IPS-18a (cell line): ENCODE measurements around the gene DCLK2.

Experiments
- H3K27ac ChIP-seq: one replicate; pipeline ENCODE4 v1.5.1; 2013; ENCODE audit warnings: low read length
- H3K27me3 ChIP-seq: one replicate; pipeline ENCODE4 v1.6.1; 2013; ENCODE audit warnings: mild to moderate bottlenecking, low read length; ENCODE audit not compliant: control insufficient read depth, insufficient read depth
- H3K36me3 ChIP-seq: one replicate; pipeline ENCODE4 v1.6.1; 2013; ENCODE audit warnings: low read depth, low read length; ENCODE audit not compliant: control insufficient read depth
- H3K4me1 ChIP-seq: one replicate; pipeline ENCODE4 v1.6.1; 2013; ENCODE audit warnings: low read depth, low read length; ENCODE audit not compliant: control insufficient read depth
- H3K4me3 ChIP-seq: one replicate; pipeline ENCODE4 v1.5.1; 2013; ENCODE audit warnings: low read length
- H3K9ac ChIP-seq: one replicate; pipeline ENCODE4 v1.6.1; 2013; ENCODE audit warnings: mild to moderate bottlenecking, low read length, moderate library complexity
- H3K9me3 ChIP-seq: one replicate; pipeline ENCODE4 v1.6.1; 2013; ENCODE audit warnings: low read depth, low read length; ENCODE audit not compliant: control insufficient read depth

The DCLK2 gene

GRCh38 chr4:150078041-150078578 lies at the start of gene DCLK2:
TSS of gene DCLK2 (plus strand) at chr4:150078445. CDS start at chr4:150079028, 583 bp downstream.
- Histone ChIP-seq H3K4me1 (peaks cover 10% of the 10 kb centered on the region), H3K9ac (no peak within 1 kb of the TSS), H3K27ac (no peak within 1 kb of the TSS), H3K36me3 (no peaks in the 10 kb centered on the region), H3K4me3 (peak within 1 kb of the TSS; percentile 57), H3K9me3 (no peaks in the 10 kb centered on the region), H3K27me3 (peaks cover 47% of the 10 kb centered on the region)

DNA sequence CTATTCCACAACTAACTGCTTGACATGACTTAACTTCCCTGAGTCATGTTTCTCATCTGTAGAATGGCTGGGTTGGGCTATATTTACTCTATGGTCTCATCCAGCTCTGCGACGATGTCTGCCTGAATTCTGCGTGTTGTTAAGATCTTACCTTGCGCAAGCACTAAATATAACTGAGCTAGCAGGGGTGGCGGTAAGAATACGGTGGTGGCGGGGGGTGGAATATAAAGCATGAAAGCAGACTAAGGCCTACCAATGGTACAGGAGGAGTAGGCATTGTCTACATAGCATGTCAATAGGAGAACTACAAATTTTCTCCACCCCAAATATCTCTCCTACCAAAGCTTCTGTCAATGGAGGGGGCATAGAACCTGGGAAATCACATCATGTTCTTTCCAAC lies 45.7 kb upstream of the DCLK2 start:
- Histone ChIP-seq H3K9me3 (no peaks in the 10 kb centered on the region), H3K27ac (no peak overlapping the region), H3K36me3 (no peaks in the 10 kb centered on the region), H3K9ac (no peak overlapping the region), H3K27me3 (no peaks in the 10 kb centered on the region), H3K4me3 (no peak overlapping the region), H3K4me1 (peaks cover 7% of the 10 kb centered on the region)

DNA sequence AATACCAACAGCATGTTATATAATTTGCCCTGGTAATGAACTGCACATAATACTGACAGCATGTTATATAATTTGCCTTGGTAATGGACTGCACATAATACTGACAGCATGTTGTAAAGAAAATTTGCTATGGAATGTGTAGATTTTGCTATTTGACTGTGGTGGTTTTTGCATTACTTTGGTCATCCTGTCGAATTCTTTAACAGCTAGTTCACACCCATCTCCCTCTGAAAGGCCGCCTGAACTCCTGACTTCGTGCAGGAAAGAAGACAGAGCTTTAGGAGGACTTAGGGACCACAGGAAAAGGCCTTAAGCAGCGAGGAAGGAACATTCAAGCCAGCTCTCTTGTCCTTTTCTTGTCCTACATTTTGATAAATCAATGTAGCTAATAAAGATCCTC lies 45.2 kb upstream of the DCLK2 start:
- Histone ChIP-seq H3K27ac (no peak overlapping the region), H3K9ac (no peak overlapping the region), H3K9me3 (no peaks in the 10 kb centered on the region), H3K4me1 (peaks cover 7% of the 10 kb centered on the region), H3K4me3 (no peak overlapping the region), H3K36me3 (no peaks in the 10 kb centered on the region), H3K27me3 (no peaks in the 10 kb centered on the region)

DNA sequence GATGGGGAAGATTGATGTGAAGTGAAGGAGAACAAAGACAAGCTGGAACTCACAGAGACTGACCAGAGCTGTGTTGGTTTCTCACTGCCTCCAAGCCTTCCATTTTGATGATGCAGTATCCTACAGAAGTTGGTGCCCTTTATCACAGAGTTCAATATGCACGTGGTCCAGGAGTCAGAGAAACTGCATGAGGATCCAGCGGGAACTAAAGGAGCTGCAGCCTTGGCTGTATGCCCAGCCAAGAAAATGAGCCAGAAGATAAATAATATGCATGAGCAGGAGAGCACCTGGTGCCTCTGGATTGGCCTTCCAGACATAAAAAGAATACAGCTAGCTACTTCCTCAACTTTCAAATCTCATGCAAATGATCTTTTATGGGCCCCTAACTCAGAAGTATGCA lies 44.3 kb upstream of the DCLK2 start:
- Histone ChIP-seq H3K9me3 (no peaks in the 10 kb centered on the region), H3K27ac (no peak overlapping the region), H3K27me3 (no peaks in the 10 kb centered on the region), H3K4me3 (no peak overlapping the region), H3K4me1 (peaks cover 7% of the 10 kb centered on the region), H3K9ac (no peak overlapping the region), H3K36me3 (no peaks in the 10 kb centered on the region)

DNA sequence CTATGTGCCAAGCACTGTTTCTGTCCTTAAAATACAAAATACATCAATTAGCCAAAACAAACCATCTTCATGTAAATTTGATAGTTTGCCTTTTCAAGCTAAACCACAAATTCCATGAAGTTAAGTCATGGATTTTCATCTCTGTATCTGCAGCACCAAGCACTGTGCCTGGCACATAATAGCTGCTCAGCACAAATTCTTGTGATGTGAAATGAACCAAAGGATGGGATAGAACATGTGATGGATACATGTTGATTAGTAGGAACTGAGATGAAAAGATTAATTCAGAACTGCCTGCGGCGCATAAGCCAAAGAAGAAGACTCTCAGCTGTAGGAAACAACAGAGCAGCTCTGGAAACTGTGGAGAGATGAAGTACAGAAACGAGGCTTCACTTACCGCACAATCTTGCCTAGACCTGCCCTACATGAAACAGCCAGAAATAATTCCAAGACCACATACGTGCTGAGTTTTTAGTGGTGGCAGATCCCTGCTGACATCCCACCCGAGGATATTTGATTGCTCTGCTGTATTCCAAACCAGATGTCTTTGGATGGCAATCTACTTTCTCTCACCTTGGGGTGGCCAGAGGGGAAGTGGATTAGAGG lies 40.9 kb upstream of the DCLK2 start:
- Histone ChIP-seq H3K9me3 (no peaks in the 10 kb centered on the region), H3K4me1 (peaks cover 18% of the 10 kb centered on the region), H3K9ac (no peak overlapping the region), H3K4me3 (no peak overlapping the region), H3K27ac (no peak overlapping the region), H3K36me3 (no peaks in the 10 kb centered on the region), H3K27me3 (no peaks in the 10 kb centered on the region)

GRCh38 chr4:150038335-150039076 lies 39.7 kb upstream of the DCLK2 start:
- H3K36me3 ChIP-seq: no peaks in the 10 kb centered on the region
- peaks cover 11% of the 10 kb centered on the region for H3K4me1 ChIP-seq
- no peak overlapping the region for H3K9ac ChIP-seq
- no peak overlapping the region for H3K27ac ChIP-seq
- no peaks in the 10 kb centered on the region for H3K9me3 ChIP-seq
- H3K4me3 ChIP-seq: no peak overlapping the region
- no peaks in the 10 kb centered on the region for H3K27me3 ChIP-seq

DNA sequence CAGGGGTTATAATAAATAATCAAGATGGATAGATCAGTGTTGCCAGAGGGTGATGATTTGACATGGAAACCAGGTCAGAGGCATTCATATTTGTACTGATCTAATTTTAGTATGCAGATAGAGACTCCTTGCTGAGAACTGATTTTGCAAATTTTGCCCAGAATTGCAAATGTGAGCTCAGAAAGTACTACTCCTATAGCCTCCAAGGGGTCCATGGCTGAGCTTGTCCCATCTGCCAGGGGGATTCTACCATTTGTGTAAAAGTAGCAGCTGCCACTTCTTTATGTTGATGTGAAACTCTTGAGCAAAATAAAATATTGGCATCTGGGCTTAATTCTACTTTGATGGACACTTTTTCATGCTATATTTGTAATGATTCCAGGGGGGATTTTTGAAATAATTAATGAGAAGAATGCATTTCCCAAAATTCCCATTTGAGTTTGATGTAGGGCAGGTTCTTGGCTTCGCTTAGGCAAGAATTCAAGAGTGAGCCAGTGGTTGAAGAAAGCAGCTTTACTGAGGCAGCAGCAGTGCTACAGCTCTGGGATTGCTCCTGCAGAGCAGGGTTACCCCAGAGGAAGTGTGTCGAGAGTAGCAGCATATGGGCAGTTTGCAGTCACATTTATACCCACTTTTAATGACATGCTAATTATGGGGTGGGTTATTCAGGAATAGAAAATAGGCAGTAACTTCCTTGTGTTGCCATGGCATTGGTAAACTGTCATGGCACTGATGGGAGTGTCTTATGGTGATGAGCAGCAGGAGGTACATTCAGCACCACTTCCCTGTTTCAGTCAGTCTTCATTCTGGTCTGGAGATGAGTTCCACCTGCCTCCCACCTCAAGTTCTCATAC lies 38.7 kb upstream of the DCLK2 start:
- Histone ChIP-seq H3K4me3 (no peak overlapping the region), H3K9me3 (no peaks in the 10 kb centered on the region), H3K27ac (no peak overlapping the region), H3K4me1 (peaks cover 11% of the 10 kb centered on the region), H3K36me3 (no peaks in the 10 kb centered on the region), H3K9ac (no peak overlapping the region), H3K27me3 (no peaks in the 10 kb centered on the region)

- Histone ChIP-seq H3K27ac (no peak overlapping the region), H3K9ac (no peak overlapping the region), H3K4me1 (peaks cover 22% of the 10 kb centered on the region)
Measured at GRCh38 chr4:150044517-150044916, 33.7 kb upstream of the DCLK2 start.

DNA sequence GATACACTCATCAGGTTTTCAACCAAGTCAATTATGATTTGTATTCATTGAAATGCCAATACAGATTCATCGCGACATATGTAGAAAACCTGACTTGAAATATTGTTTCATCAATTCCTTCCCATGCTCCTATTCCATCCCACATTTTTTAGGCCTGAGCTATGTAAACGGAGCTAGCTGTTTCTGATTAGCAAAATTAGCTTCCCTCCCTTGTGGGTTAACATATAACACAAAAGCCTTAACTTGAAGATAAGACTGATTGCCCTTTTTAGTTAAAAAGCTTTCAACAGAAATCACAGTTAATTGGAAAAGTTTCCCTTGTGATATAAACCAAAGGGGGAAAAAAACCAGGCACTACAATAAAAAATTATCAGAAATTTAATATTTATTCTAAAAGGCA lies 32.8 kb upstream of the DCLK2 start:
- no peaks in the 10 kb centered on the region for H3K9me3 ChIP-seq
- H3K36me3 ChIP-seq: no peaks in the 10 kb centered on the region
- no peak overlapping the region for H3K4me3 ChIP-seq
- no peak overlapping the region for H3K27ac ChIP-seq
- no peaks in the 10 kb centered on the region for H3K27me3 ChIP-seq
- peaks cover 16% of the 10 kb centered on the region for H3K4me1 ChIP-seq
- H3K9ac ChIP-seq: no peak overlapping the region

More at GRCh38 chr4:150044517-150044916, 33.7 kb upstream of the DCLK2 start:
- Histone ChIP-seq H3K4me3 (no peak overlapping the region), H3K9me3 (no peaks in the 10 kb centered on the region), H3K36me3 (no peaks in the 10 kb centered on the region), H3K27me3 (no peaks in the 10 kb centered on the region)

GRCh38 chr4:150046728-150047217 lies 31.5 kb upstream of the DCLK2 start:
- H3K9ac ChIP-seq: no peak overlapping the region
- H3K4me3 ChIP-seq: no peak overlapping the region
- H3K27me3 ChIP-seq: no peaks in the 10 kb centered on the region
- no peaks in the 10 kb centered on the region for H3K36me3 ChIP-seq
- no peaks in the 10 kb centered on the region for H3K9me3 ChIP-seq
- peaks cover 11% of the 10 kb centered on the region for H3K4me1 ChIP-seq
- no peak overlapping the region for H3K27ac ChIP-seq

GRCh38 chr4:150047546-150047945 lies 30.7 kb upstream of the DCLK2 start:
- Histone ChIP-seq H3K36me3 (no peaks in the 10 kb centered on the region), H3K27ac (no peak overlapping the region), H3K4me1 (peaks cover 11% of the 10 kb centered on the region), H3K4me3 (no peak overlapping the region), H3K9ac (no peak overlapping the region), H3K9me3 (no peaks in the 10 kb centered on the region), H3K27me3 (no peaks in the 10 kb centered on the region)
